Type B pancreatic cell (in vitro differentiated cells): ENCODE measurements around the gene NCCRP1. TPM values are rescaled to one million over a fixed set of nuclear protein-coding genes. Genes with fewer than 3 reads are reported as not detected.
A peak's percentile ranks its signal among the peaks of the same experiment; 100 is the strongest.
"Not testable (repeated sequence)": the region's sequence is repeated elsewhere in the genome, so short reads cannot be mapped to it uniquely, and the experiment has no call there.

Source experiments
- DNase-seq: peaks from one replicate; pipeline ENCODE4 v3.0.0; 2021; ENCODE audit warnings: mixed read lengths; ENCODE audit not compliant: unreplicated experiment; ENCODE audit errors: extremely low spot score
- H3K27ac Mint-ChIP-seq: 2 replicates; pipeline ENCODE4 v1.8.0; 2021; ENCODE audit warnings: mild to moderate bottlenecking, mixed read lengths
- H3K27me3 Mint-ChIP-seq: 2 replicates; pipeline ENCODE4 v1.8.0; 2021; ENCODE audit warnings: mixed read lengths
- H3K36me3 Mint-ChIP-seq: 2 replicates; pipeline ENCODE4 v1.8.0; 2021; ENCODE audit warnings: mixed read lengths
- H3K4me1 Mint-ChIP-seq: one replicate; pipeline ENCODE4 v1.8.0; 2021; ENCODE audit warnings: mixed read lengths; ENCODE audit not compliant: unreplicated experiment
- H3K4me3 Mint-ChIP-seq: 2 replicates; pipeline ENCODE4 v1.8.0; 2021; ENCODE audit warnings: mild to moderate bottlenecking, mixed read lengths
- H3K9me3 Mint-ChIP-seq: 2 replicates; pipeline ENCODE4 v1.8.0; 2021; ENCODE audit warnings: mixed read lengths
- CTCF ChIP-seq: fragments of 200-600 bp; sonication (generic); conservative IDR thresholded peaks from 2 replicates; pipeline ENCODE4 v1.5.0; 2021; ENCODE audit warnings: antibody characterized with exemption, mild to moderate bottlenecking
- total RNA-seq: library from RNA; stranded (reverse); gene quantifications from 2 replicates; pipeline ENCODE4 v1.2.1, GENCODE V29; 2021; ENCODE audit warnings: low replicate concordance

Gene NCCRP1
- total RNA-seq, 1 donor from 2014 or later, result 19.0 TPM

- no peak overlapping the region for H3K4me3 Mint-ChIP-seq
- H3K27ac Mint-ChIP-seq, result no peak overlapping the region
- H3K4me1 Mint-ChIP-seq, result no peaks in the 10 kb centered on the region
- no peaks in the 10 kb centered on the region for H3K36me3 Mint-ChIP-seq
- H3K9me3 Mint-ChIP-seq, result peaks cover 5% of the 10 kb centered on the region
- TF ChIP-seq CTCF, result peak; percentile 58
- DNase-seq, result no peak
- peaks cover 25% of the 10 kb centered on the region for H3K27me3 Mint-ChIP-seq
These were observed 15.6 kb downstream of the NCCRP1 start for GRCh38 chr19:39212375-39212742.

- peaks cover 21% of the 10 kb centered on the region for H3K27me3 Mint-ChIP-seq
- not testable (repeated sequence) for H3K4me3 Mint-ChIP-seq, H3K9me3 Mint-ChIP-seq, H3K36me3 Mint-ChIP-seq, H3K27ac Mint-ChIP-seq, H3K4me1 Mint-ChIP-seq, DNase-seq
These were observed 18.6 kb downstream of the NCCRP1 start for GRCh38 chr19:39215323-39215722.

- no peak overlapping the region for H3K27ac Mint-ChIP-seq
- no peaks in the 10 kb centered on the region for H3K36me3 Mint-ChIP-seq
- H3K4me1 Mint-ChIP-seq, result no peaks in the 10 kb centered on the region
- no peak for DNase-seq
- TF ChIP-seq CTCF, result no peak
- no peak overlapping the region for H3K4me3 Mint-ChIP-seq
- H3K9me3 Mint-ChIP-seq, result peaks cover 6% of the 10 kb centered on the region
- peaks cover 35% of the 10 kb centered on the region for H3K27me3 Mint-ChIP-seq
These were observed 20.3 kb downstream of the NCCRP1 start for GRCh38 chr19:39217094-39217493.

- no peak for DNase-seq
- peaks cover 6% of the 10 kb centered on the region for H3K9me3 Mint-ChIP-seq
- no peaks in the 10 kb centered on the region for H3K4me1 Mint-ChIP-seq
- TF ChIP-seq CTCF, result no peak
- peaks cover 40% of the 10 kb centered on the region for H3K27me3 Mint-ChIP-seq
- H3K27ac Mint-ChIP-seq, result no peak overlapping the region
- H3K36me3 Mint-ChIP-seq, result no peaks in the 10 kb centered on the region
- H3K4me3 Mint-ChIP-seq, result no peak overlapping the region
These were observed 21.7 kb downstream of the NCCRP1 start for GRCh38 chr19:39218230-39219007.

GRCh38 chr19:39219108-39219507 is 22.3 kb downstream of the NCCRP1 start:
- H3K4me3 Mint-ChIP-seq, H3K27ac Mint-ChIP-seq, H3K9me3 Mint-ChIP-seq, H3K4me1 Mint-ChIP-seq, H3K36me3 Mint-ChIP-seq, DNase-seq: not testable (repeated sequence)
- H3K27me3 Mint-ChIP-seq, result peaks cover 45% of the 10 kb centered on the region

- no peak overlapping the region for H3K27ac Mint-ChIP-seq
- no peaks in the 10 kb centered on the region for H3K4me1 Mint-ChIP-seq
These were observed 27.0 kb downstream of the NCCRP1 start for GRCh38 chr19:39223703-39224279.

More at GRCh38 chr19:39223703-39224279, 27.0 kb downstream of the NCCRP1 start:
- TF ChIP-seq CTCF, result no peak
- Mint-ChIP-seq H3K4me3 (no peak overlapping the region), H3K27me3 (peaks cover 61% of the 10 kb centered on the region), H3K9me3 (no peaks in the 10 kb centered on the region), H3K36me3 (no peaks in the 10 kb centered on the region)
- DNase-seq, result no peak
